Measurements from ENCODE around the gene SKOR1. TPM values are rescaled to one million over a fixed set of nuclear protein-coding genes. Genes with fewer than 3 reads are reported as not detected.

SKOR1 gene
- polyA plus RNA-seq, 1 experiment, result 0.02 TPM

- peaks cover 12% of the 10 kb centered on the region for H3K27me3 ChIP-seq (ENCODE audit: control insufficient read depth, insufficient read depth, low read length)
- CTCF ChIA-PET, result no interaction called here
- no peak overlapping the region for H3K4me3 ChIP-seq (ENCODE audit: low read depth, low read length)
- no peaks in the 10 kb centered on the region; the same call in 1 of the 2 replicates for H3K9me3 ChIP-seq (ENCODE audit: control insufficient read depth, insufficient read depth, low read length)
- DNase-seq (ENCODE audit: low read depth, low spot score), result no peak
- POLR2A ChIA-PET, result interaction anchor here (0.7 kb wide), 1 partner anchor 172 kb away, joined by 6 read pairs; no protein-coding TSS in a partner anchor
- no peak overlapping the region for H3K27ac ChIP-seq (ENCODE audit: low read depth, low read length)
- no peak for TF ChIP-seq CTCF (IDR thresholded peaks at IDR 0.05; ENCODE audit: low read depth, low read length)
Observed at GRCh38 chr15:67809441-67809840, 15.9 kb upstream of the SKOR1 start.

- TF ChIP-seq CTCF (IDR thresholded peaks at IDR 0.05; ENCODE audit: low read depth, low read length), result no peak
- H3K4me3 ChIP-seq (ENCODE audit: low read depth, low read length), result no peak overlapping the region
- POLR2A ChIA-PET, result interaction anchor here (0.7 kb wide), 1 partner anchor 172 kb away, joined by 6 read pairs; no protein-coding TSS in a partner anchor
- no peak overlapping the region for H3K27ac ChIP-seq (ENCODE audit: low read depth, low read length)
- CTCF ChIA-PET, result no interaction called here
- H3K27me3 ChIP-seq (ENCODE audit: control insufficient read depth, insufficient read depth, low read length), result peaks cover 15% of the 10 kb centered on the region
- H3K9me3 ChIP-seq (ENCODE audit: control insufficient read depth, insufficient read depth, low read length), result no peaks in the 10 kb centered on the region; the same call in 1 of the 2 replicates
- no peak for DNase-seq (ENCODE audit: low read depth, low spot score)
Observed at GRCh38 chr15:67809866-67810265, 15.4 kb upstream of the SKOR1 start.

GRCh38 chr15:67812241-67812644 is 13.1 kb upstream of the SKOR1 start:
- no peaks in the 10 kb centered on the region; the same call in 1 of the 2 replicates for H3K9me3 ChIP-seq (ENCODE audit: control insufficient read depth, insufficient read depth, low read length)
- POLR2A ChIA-PET, result no interaction called here
- H3K27ac ChIP-seq (ENCODE audit: low read depth, low read length), result no peak overlapping the region
- CTCF ChIA-PET, result no interaction called here
- H3K27me3 ChIP-seq (ENCODE audit: control insufficient read depth, insufficient read depth, low read length), result peaks cover 34% of the 10 kb centered on the region
- no peak overlapping the region for H3K4me3 ChIP-seq (ENCODE audit: low read depth, low read length)
- no peak for DNase-seq (ENCODE audit: low read depth, low spot score)
- TF ChIP-seq CTCF (IDR thresholded peaks at IDR 0.05; ENCODE audit: low read depth, low read length), result no peak

GRCh38 chr15:67813104-67813634 is 12.1 kb upstream of the SKOR1 start:
- ChIA-PET POLR2A (no interaction called here), CTCF (no interaction called here)
- Histone ChIP-seq H3K9me3 (ENCODE audit: control insufficient read depth, insufficient read depth, low read length) (no peaks in the 10 kb centered on the region; the same call in 1 of the 2 replicates), H3K27ac (ENCODE audit: low read depth, low read length) (no peak overlapping the region), H3K27me3 (ENCODE audit: control insufficient read depth, insufficient read depth, low read length) (peaks cover 43% of the 10 kb centered on the region), H3K4me3 (ENCODE audit: low read depth, low read length) (no peak overlapping the region)
- no peak for DNase-seq (ENCODE audit: low read depth, low spot score)
- no peak for TF ChIP-seq CTCF (IDR thresholded peaks at IDR 0.05; ENCODE audit: low read depth, low read length)

GRCh38 chr15:67815036-67815592 is 10.2 kb upstream of the SKOR1 start:
- H3K27me3 ChIP-seq (ENCODE audit: control insufficient read depth, insufficient read depth, low read length), result peaks cover 60% of the 10 kb centered on the region
- ChIA-PET POLR2A (interaction anchor here (1.2 kb wide), 1 partner anchor 70 kb away, joined by 3 read pairs; no protein-coding TSS in a partner anchor), CTCF (interaction anchor here (1.3 kb wide), 1 partner anchor 21 kb away, joined by 3 read pairs; no protein-coding TSS in a partner anchor)
- peaks cover 2% of the 10 kb centered on the region; the same call in 1 of the 2 replicates for H3K9me3 ChIP-seq (ENCODE audit: control insufficient read depth, insufficient read depth, low read length)
- no peak for DNase-seq (ENCODE audit: low read depth, low spot score)
- H3K27ac ChIP-seq (ENCODE audit: low read depth, low read length), result no peak overlapping the region
- no peak for TF ChIP-seq CTCF (IDR thresholded peaks at IDR 0.05; ENCODE audit: low read depth, low read length)
- H3K4me3 ChIP-seq (ENCODE audit: low read depth, low read length), result no peak overlapping the region

Data from AG04450 (cell line).